Mesenchymal stem cell (in vitro differentiated cells and primary cell): ENCODE measurements around the gene ABHD4.
A peak's percentile ranks its signal among the peaks of the same experiment; 100 is the strongest.
"Not testable (repeated sequence)": the region's sequence is repeated elsewhere in the genome, so short reads cannot be mapped to it uniquely, and the experiment has no call there.

Source experiments
- DNase-seq: peaks from one replicate; pipeline ENCODE4 v3.0.0-alpha.2; 2013
- H2AFZ ChIP-seq: one replicate; pipeline ENCODE4 v1.6.1; 2013; ENCODE audit warnings: low read depth, mild to moderate bottlenecking, control low read depth, inconsistent platforms, low read length, moderate library complexity
- H2AK5ac ChIP-seq: 2 replicates; pipeline ENCODE4 v1.6.1; 2013; ENCODE audit warnings: low read length, moderate library complexity, mild to moderate bottlenecking, inconsistent platforms; ENCODE audit not compliant: severe bottlenecking
- H2BK120ac ChIP-seq: one replicate; pipeline ENCODE4 v1.6.1; 2013; ENCODE audit warnings: low read depth, mild to moderate bottlenecking, inconsistent platforms, low read length, moderate library complexity
- H2BK12ac ChIP-seq, 2 experiments: one replicate each; pipeline ENCODE4 v1.6.1; 2013; ENCODE audit warnings: inconsistent platforms in 2 of 2, low read length in 2 of 2, mild to moderate bottlenecking in 2 of 2, moderate library complexity in 2 of 2, control low read depth in 1 of 2
- H2BK15ac ChIP-seq: one replicate; pipeline ENCODE4 v1.6.1; 2013; ENCODE audit warnings: mild to moderate bottlenecking, low read depth, inconsistent platforms; ENCODE audit not compliant: poor library complexity, severe bottlenecking
- H2BK5ac ChIP-seq: 2 replicates; pipeline ENCODE4 v1.6.1; 2013; ENCODE audit warnings: low read depth, mild to moderate bottlenecking, low read length, control low read depth, inconsistent platforms; ENCODE audit not compliant: poor library complexity, severe bottlenecking
- H3K14ac ChIP-seq, 2 experiments: one replicate each; pipeline ENCODE4 v1.6.1; 2013; ENCODE audit warnings: inconsistent platforms in 2 of 2, low read length in 2 of 2, control low read depth in 1 of 2, mild to moderate bottlenecking in 1 of 2, moderate library complexity in 1 of 2
- H3K18ac ChIP-seq, 2 experiments: one replicate each; pipeline ENCODE4 v1.6.1; 2013; ENCODE audit warnings: inconsistent platforms in 2 of 2, low read length in 2 of 2, control low read depth in 1 of 2, low read depth in 1 of 2, mild to moderate bottlenecking in 1 of 2
- H3K23ac ChIP-seq, 2 experiments: one replicate each; pipeline ENCODE4 v1.6.1; 2013; ENCODE audit warnings: inconsistent platforms in 2 of 2, low read length in 2 of 2, mild to moderate bottlenecking in 2 of 2, moderate library complexity in 2 of 2, control low read depth in 1 of 2
- H3K27ac ChIP-seq: 2 replicates; pipeline ENCODE4 v1.5.1; 2013; ENCODE audit warnings: mild to moderate bottlenecking, moderate library complexity, low read length, control low read depth, inconsistent platforms; ENCODE audit not compliant: poor library complexity, severe bottlenecking
- H3K27me3 ChIP-seq, 2 experiments: 2 replicates each; pipeline versions ENCODE4 v1.6.1 to v1.7.0; 2013; ENCODE audit warnings: low read length in 2 of 2, mild to moderate bottlenecking in 2 of 2, moderate library complexity in 2 of 2, control low read depth in 1 of 2, inconsistent platforms in 1 of 2; ENCODE audit not compliant: control insufficient read depth in 1 of 2, insufficient read depth in 1 of 2
- H3K36me3 ChIP-seq, 2 experiments: 2 replicates each; pipeline versions ENCODE4 v1.6.1 to v1.7.0; 2013; ENCODE audit warnings: low read length in 2 of 2, control low read depth in 1 of 2, inconsistent platforms in 1 of 2, low read depth in 1 of 2, mild to moderate bottlenecking in 1 of 2; ENCODE audit not compliant: insufficient read depth in 2 of 2, control insufficient read depth in 1 of 2
- H3K4ac ChIP-seq, 2 experiments: one replicate each; pipeline ENCODE4 v1.6.1; 2013; ENCODE audit warnings: inconsistent platforms in 2 of 2, low read length in 2 of 2, mild to moderate bottlenecking in 2 of 2, moderate library complexity in 2 of 2, control low read depth in 1 of 2, low read depth in 1 of 2
- H3K4me1 ChIP-seq: 2 replicates; pipeline ENCODE4 v1.6.1; 2013; ENCODE audit warnings: low read depth, low read length, control low read depth; ENCODE audit not compliant: control insufficient read depth, insufficient read depth
- H3K4me2 ChIP-seq: 2 replicates; pipeline ENCODE4 v1.6.1; 2013; ENCODE audit warnings: low read length, mild to moderate bottlenecking, inconsistent platforms; ENCODE audit not compliant: poor library complexity, severe bottlenecking
- H3K4me3 ChIP-seq, 2 experiments: 2 replicates each; pipeline versions ENCODE4 v1.5.1 to v1.7.0; 2013; ENCODE audit warnings: low read length in 2 of 2, mild to moderate bottlenecking in 2 of 2, control low read depth in 1 of 2, low read depth in 1 of 2; ENCODE audit not compliant: insufficient read depth in 1 of 2
- H3K79me1 ChIP-seq: replicated peaks from 2 replicates; pipeline ENCODE4 v1.6.1; 2013; ENCODE audit warnings: mild to moderate bottlenecking, control low read depth, low read length, inconsistent platforms; ENCODE audit not compliant: poor library complexity, severe bottlenecking
- H3K9ac ChIP-seq: 2 replicates; pipeline ENCODE4 v1.7.0; 2013; ENCODE audit warnings: mild to moderate bottlenecking, low read length, moderate library complexity
- H3K9me3 ChIP-seq: 2 replicates; pipeline ENCODE4 v1.7.0; 2013; ENCODE audit warnings: mild to moderate bottlenecking, low read length; ENCODE audit not compliant: control insufficient read depth
- H4K8ac ChIP-seq: one replicate; pipeline ENCODE4 v1.6.1; 2013; ENCODE audit warnings: inconsistent platforms, mild to moderate bottlenecking, low read length, moderate library complexity
- H4K91ac ChIP-seq: one replicate; pipeline ENCODE4 v1.6.1; 2013; ENCODE audit warnings: mild to moderate bottlenecking, low read length, inconsistent platforms
- WGBS: methylation state at CpG from one replicate; pipeline ENCODE4 v1.1.7; 2013; ENCODE audit warnings: mixed read lengths; 5-methylcytosine and 5-hydroxymethylcytosine counted together

Gene ABHD4

DNA sequence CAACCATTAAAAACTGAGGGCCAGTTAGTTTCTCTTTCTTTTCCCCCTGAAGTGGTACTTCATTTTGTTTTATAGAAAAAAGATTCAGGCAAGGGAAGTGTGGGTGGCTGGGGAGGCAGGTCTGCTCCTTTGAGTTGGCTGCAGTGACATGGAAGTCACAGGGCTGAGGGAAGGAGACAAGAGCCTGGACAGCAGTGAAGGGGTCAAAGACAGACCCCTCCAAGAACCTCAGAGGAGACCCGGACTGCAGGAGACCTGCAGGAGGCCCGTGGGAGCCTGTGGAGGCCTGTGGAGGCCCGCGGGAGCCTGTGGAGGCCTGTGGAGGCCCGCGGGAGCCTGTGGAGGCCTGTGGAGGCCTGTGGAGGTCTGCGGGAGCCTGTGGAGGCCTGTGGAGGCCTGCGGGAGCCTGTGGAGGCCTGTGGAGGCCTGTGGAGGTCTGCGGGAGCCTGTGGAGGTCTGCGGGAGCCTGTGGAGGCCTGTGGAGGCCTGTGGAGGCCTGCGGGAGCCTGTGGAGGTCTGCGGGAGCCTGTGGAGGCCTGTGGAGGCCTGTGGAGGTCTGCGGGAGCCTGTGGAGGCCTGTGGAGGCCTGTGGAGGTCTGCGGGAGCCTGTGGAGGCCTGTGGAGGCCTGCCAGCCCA lies 44.1 kb upstream of the ABHD4 start:
- not testable (repeated sequence) for H3K9ac ChIP-seq, H2BK120ac ChIP-seq, H3K9me3 ChIP-seq, H3K79me1 ChIP-seq, H3K4me3 ChIP-seq, H4K91ac ChIP-seq, H4K8ac ChIP-seq, H3K18ac ChIP-seq, H2BK5ac ChIP-seq, H3K36me3 ChIP-seq, H2AFZ ChIP-seq, DNase-seq, H2AK5ac ChIP-seq, H3K4ac ChIP-seq, H3K14ac ChIP-seq, H3K27ac ChIP-seq, H3K4me2 ChIP-seq
- WGBS, result 92% methylated on average over 10 of the region's 14 CpGs
- H2BK12ac ChIP-seq, result peak overlapping the region in 1 of 2 experiments; percentile 21
- peaks cover 40% of the 10 kb centered on the region for H3K4me1 ChIP-seq
- H3K23ac ChIP-seq, result peak overlapping the region in 1 of 2 experiments; percentile 6
- peaks cover 0 to 14% of the 10 kb centered on the region in 2 experiments for H3K27me3 ChIP-seq
- peak overlapping the region; percentile 26 for H2BK15ac ChIP-seq

DNA sequence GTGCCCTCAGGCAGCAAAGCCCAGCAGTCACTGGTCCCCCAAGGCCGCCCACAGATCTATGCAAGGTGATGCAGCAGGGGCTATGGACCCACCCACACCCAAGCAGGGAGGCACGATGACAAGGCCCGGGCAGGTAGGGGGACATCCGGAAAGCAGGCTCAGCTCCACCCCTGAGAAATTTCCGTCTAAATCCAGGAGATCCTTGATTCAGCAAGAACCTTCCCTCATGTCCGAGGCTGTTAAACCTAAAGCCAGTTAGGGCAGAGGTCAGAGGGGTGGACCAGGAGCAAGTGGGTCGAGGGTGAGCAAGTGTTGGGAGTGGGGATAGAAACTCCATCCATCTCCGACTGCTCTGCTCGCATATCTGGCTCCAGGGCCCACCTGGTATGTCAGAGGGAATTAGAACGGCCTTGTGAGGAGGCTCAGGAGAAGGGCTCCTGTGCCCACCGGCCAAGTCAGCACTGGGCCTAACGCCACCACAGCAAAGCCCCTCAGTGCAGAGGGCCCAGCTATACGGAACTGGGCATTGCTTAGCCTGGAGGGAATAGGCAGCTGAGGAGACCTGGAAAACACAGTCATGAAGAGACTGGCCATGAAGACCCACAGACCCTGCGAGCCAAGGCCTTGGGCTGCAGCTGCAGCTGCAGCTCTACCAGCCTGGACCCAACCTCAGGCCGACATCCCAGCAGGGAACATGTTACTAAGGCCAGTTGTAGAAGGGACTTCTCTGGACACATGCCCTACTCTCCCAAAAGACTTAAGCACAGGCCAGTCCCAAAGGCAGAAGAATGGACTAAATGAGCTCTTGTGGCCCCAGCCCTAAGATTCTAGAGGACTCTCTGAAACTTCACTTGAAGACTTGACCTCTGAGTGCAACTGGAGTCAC lies 43.4 kb upstream of the ABHD4 start:
- Histone ChIP-seq H4K91ac (peak overlapping the region; percentile 18), H2AFZ (no peak overlapping the region), H3K27ac (no peak overlapping the region), H2BK12ac (peak overlapping the region in 1 of 2 experiments; percentile 79), H3K79me1 (no peaks in the 10 kb centered on the region), H2BK15ac (no peak overlapping the region), H4K8ac (no peak overlapping the region), H2BK5ac (no peak overlapping the region), H3K4me2 (no peak overlapping the region), H3K18ac (peak overlapping the region in 1 of 2 experiments; percentile 26), H3K9me3 (no peaks in the 10 kb centered on the region), H3K9ac (no peak overlapping the region), H3K36me3 (peaks cover 0 to 6% of the 10 kb centered on the region in 2 experiments), H2AK5ac (peak overlapping the region; percentile 16), H2BK120ac (no peak overlapping the region), H3K4me1 (peaks cover 40% of the 10 kb centered on the region), H3K4me3 (no peak overlapping the region), H3K27me3 (peaks cover 0 to 14% of the 10 kb centered on the region in 2 experiments), H3K4ac (peak overlapping the region; percentile 2 to 19), H3K14ac (no peak overlapping the region), H3K23ac (peak overlapping the region in 1 of 2 experiments; percentile 6)
- WGBS, result 98% methylated on average over 15 of the region's 15 CpGs
- no peak for DNase-seq

DNA sequence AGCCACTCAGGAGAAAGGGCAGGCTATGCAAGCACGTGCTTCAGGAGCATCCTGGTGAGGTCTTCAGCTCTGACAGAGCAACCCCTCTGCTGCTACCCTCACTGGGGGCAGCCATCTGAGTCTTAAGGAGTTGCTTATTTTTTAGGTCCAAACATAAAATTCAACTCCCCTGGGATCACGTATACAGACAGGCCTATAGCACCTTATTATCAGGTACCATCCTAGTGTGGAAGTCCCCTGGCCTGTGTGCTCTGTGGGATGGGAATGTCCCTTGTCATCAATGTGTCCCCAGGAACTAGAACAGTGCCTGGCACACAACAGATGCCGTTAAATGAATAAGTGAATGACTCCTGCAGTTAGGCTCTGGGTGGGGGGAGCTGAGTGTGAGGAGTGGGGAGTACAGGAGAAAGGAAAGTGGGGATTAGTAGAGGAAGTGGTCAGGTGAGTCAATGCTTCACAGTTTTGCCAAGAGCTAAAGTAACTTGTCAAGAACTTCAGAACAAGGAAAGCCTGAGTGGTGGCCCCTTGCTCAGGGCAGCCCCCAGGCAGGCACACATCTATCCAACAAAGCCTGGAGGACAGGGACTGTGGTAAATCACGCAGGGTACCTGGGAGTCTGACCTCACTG lies 42.6 kb upstream of the ABHD4 start:
- Histone ChIP-seq H3K4me2 (no peak overlapping the region), H2AFZ (no peak overlapping the region), H3K27me3 (peaks cover 0 to 14% of the 10 kb centered on the region in 2 experiments), H3K9me3 (no peaks in the 10 kb centered on the region), H3K14ac (no peak overlapping the region), H3K4me3 (no peak overlapping the region), H2AK5ac (peak overlapping the region; percentile 14), H4K8ac (peak overlapping the region; percentile 73), H3K36me3 (peaks cover 0 to 6% of the 10 kb centered on the region in 2 experiments), H3K27ac (no peak overlapping the region), H2BK120ac (peak overlapping the region; percentile 24), H2BK5ac (no peak overlapping the region), H3K23ac (no peak overlapping the region), H3K9ac (no peak overlapping the region), H3K4ac (peak overlapping the region in 1 of 2 experiments; percentile 19), H2BK12ac (peak overlapping the region in 1 of 2 experiments; percentile 67), H3K18ac (no peak overlapping the region), H3K79me1 (no peaks in the 10 kb centered on the region), H4K91ac (peak overlapping the region; percentile 37), H2BK15ac (no peak overlapping the region), H3K4me1 (peaks cover 34% of the 10 kb centered on the region)
- no peak for DNase-seq
- WGBS, result 95% methylated on average over 4 of the region's 4 CpGs
